H9 (cell line): Measurements from ENCODE around the gene RHBDL2. TPM values are rescaled to one million over a fixed set of nuclear protein-coding genes. Genes with fewer than 3 reads are reported as not detected.
A peak's percentile ranks its signal among the peaks of the same experiment; 100 is the strongest.

Experiments used
- DNase-seq: peaks from one replicate; pipeline ENCODE4 v3.0.0-alpha.2; 2017
- H2AFZ ChIP-seq: one replicate; pipeline ENCODE4 v1.6.1; 2013; ENCODE audit warnings: mild to moderate bottlenecking, low read length, control low read depth, moderate library complexity
- H2AK5ac ChIP-seq: 2 replicates; pipeline ENCODE4 v1.6.1; 2013; ENCODE audit warnings: low read length, control low read depth, mixed read lengths; ENCODE audit not compliant: insufficient read length
- H2BK120ac ChIP-seq: one replicate; pipeline ENCODE4 v1.6.1; 2013; ENCODE audit warnings: low read depth, mild to moderate bottlenecking, low read length, control low read depth, inconsistent platforms; ENCODE audit not compliant: poor library complexity, severe bottlenecking
- H2BK12ac ChIP-seq: 2 replicates; pipeline ENCODE4 v1.6.1; 2013; ENCODE audit warnings: low read length, control low read depth, mixed read lengths, low read depth; ENCODE audit not compliant: insufficient read length
- H2BK15ac ChIP-seq: 2 replicates; pipeline ENCODE4 v1.6.1; 2013; ENCODE audit warnings: low read depth, low read length, control low read depth
- H2BK20ac ChIP-seq: one replicate; pipeline ENCODE4 v1.6.1; 2013; ENCODE audit warnings: low read depth, mild to moderate bottlenecking, low read length, control low read depth, inconsistent platforms; ENCODE audit not compliant: poor library complexity, severe bottlenecking
- H2BK5ac ChIP-seq: 2 replicates; pipeline ENCODE4 v1.6.1; 2013; ENCODE audit warnings: low read length, control low read depth, mixed read lengths; ENCODE audit not compliant: insufficient read length
- H3K14ac ChIP-seq: 2 replicates; pipeline ENCODE4 v1.6.1; 2013; ENCODE audit warnings: low read length, control low read depth; ENCODE audit not compliant: insufficient read depth
- H3K18ac ChIP-seq: 2 replicates; pipeline ENCODE4 v1.6.1; 2013; ENCODE audit warnings: low read depth, mild to moderate bottlenecking, mixed read lengths, low read length, control low read depth; ENCODE audit not compliant: insufficient read length
- H3K23ac ChIP-seq: 2 replicates; pipeline ENCODE4 v1.6.1; 2013; ENCODE audit warnings: low read length, control low read depth, mixed read lengths, low read depth; ENCODE audit not compliant: insufficient read length
- H3K23me2 ChIP-seq: 2 replicates; pipeline ENCODE4 v1.6.1; 2013; ENCODE audit warnings: low read depth, mild to moderate bottlenecking, mixed read lengths, low read length, control low read depth; ENCODE audit not compliant: insufficient read length, poor library complexity, severe bottlenecking
- H3K27ac ChIP-seq: 2 replicates; pipeline ENCODE4 v1.5.1; 2013; ENCODE audit warnings: low read length, control low read depth, mixed read lengths, low read depth; ENCODE audit not compliant: insufficient read length
- H3K27me3 ChIP-seq: 2 replicates; pipeline ENCODE4 v1.6.1; 2013; ENCODE audit warnings: low read length, control low read depth, inconsistent platforms; ENCODE audit not compliant: insufficient read depth
- H3K4ac ChIP-seq: 2 replicates; pipeline ENCODE4 v1.6.1; 2013; ENCODE audit warnings: low read depth, mild to moderate bottlenecking, control low read depth, inconsistent platforms, low read length, moderate library complexity
- H3K4me1 ChIP-seq: 2 replicates; pipeline ENCODE4 v1.6.1; 2013; ENCODE audit warnings: low read length, control low read depth, inconsistent platforms; ENCODE audit not compliant: insufficient read depth
- H3K4me2 ChIP-seq: 2 replicates; pipeline ENCODE4 v1.6.1; 2013; ENCODE audit warnings: low read length, control low read depth, mixed read lengths; ENCODE audit not compliant: insufficient read length, insufficient read depth
- H3K56ac ChIP-seq: 2 replicates; pipeline ENCODE4 v1.6.1; 2013; ENCODE audit warnings: low read depth, mild to moderate bottlenecking, mixed read lengths, low read length, control low read depth; ENCODE audit not compliant: insufficient read length
- H3K79me1 ChIP-seq: 2 replicates; pipeline ENCODE4 v1.6.1; 2013; ENCODE audit warnings: low read depth, mild to moderate bottlenecking, moderate library complexity, low read length, control low read depth, inconsistent platforms; ENCODE audit not compliant: insufficient read depth, poor library complexity, severe bottlenecking
- H3K79me2 ChIP-seq: 2 replicates; pipeline ENCODE4 v1.6.1; 2013; ENCODE audit warnings: low read length, control low read depth, inconsistent platforms; ENCODE audit not compliant: insufficient read depth
- H3K9ac ChIP-seq: 2 replicates; pipeline ENCODE4 v1.6.1; 2013; ENCODE audit warnings: low read length, control low read depth, mixed read lengths; ENCODE audit not compliant: insufficient read length; ENCODE audit errors: extremely low read depth
- H3K9me3 ChIP-seq: one replicate; pipeline ENCODE4 v1.6.1; 2013; ENCODE audit warnings: low read depth, low read length, inconsistent platforms; ENCODE audit not compliant: control insufficient read depth
- H3T11ph ChIP-seq: one replicate; pipeline ENCODE4 v1.6.1; 2013; ENCODE audit warnings: mild to moderate bottlenecking, low read length, control low read depth, inconsistent platforms
- H4K20me1 ChIP-seq: one replicate; pipeline ENCODE4 v1.6.1; 2013; ENCODE audit not compliant: control insufficient read depth, insufficient read length, insufficient read depth
- H4K5ac ChIP-seq: 2 replicates; pipeline ENCODE4 v1.6.1; 2013; ENCODE audit warnings: low read depth, mild to moderate bottlenecking, mixed read lengths, low read length, control low read depth; ENCODE audit not compliant: insufficient read length
- H4K8ac ChIP-seq: replicated peaks from 2 replicates; pipeline ENCODE4 v1.6.1; 2013; ENCODE audit warnings: low read length, control low read depth, mixed read lengths, low read depth; ENCODE audit not compliant: insufficient read length
- H4K91ac ChIP-seq: 2 replicates; pipeline ENCODE4 v1.6.1; 2013; ENCODE audit warnings: low read depth, mild to moderate bottlenecking, moderate library complexity, mixed read lengths, low read length, control low read depth; ENCODE audit not compliant: insufficient read length
- H3K27ac Mint-ChIP-seq, 3 experiments: 2 replicates in 2 of 3; 3 replicates in 1 of 3; pipeline ENCODE4 v1.8.0; 2020 to 2021; ENCODE audit warnings: mixed read lengths in 3 of 3, mild to moderate bottlenecking in 1 of 3, moderate library complexity in 1 of 3
- H3K27me3 Mint-ChIP-seq: 2 replicates; pipeline ENCODE4 v1.8.0; 2021; ENCODE audit warnings: low read depth, mild to moderate bottlenecking, moderate library complexity, mixed read lengths
- H3K36me3 Mint-ChIP-seq, 3 experiments: 2 replicates in 2 of 3; 3 replicates in 1 of 3; pipeline ENCODE4 v1.8.0; 2020 to 2021; ENCODE audit warnings: low read depth in 3 of 3, mixed read lengths in 3 of 3; ENCODE audit not compliant: insufficient read depth in 1 of 3
- H3K4me1 Mint-ChIP-seq, 2 experiments: 2 replicates each; pipeline ENCODE4 v1.8.0; 2020; ENCODE audit warnings: mixed read lengths in 2 of 2
- H3K4me3 Mint-ChIP-seq, 2 experiments: 2 replicates in 1 of 2; 3 replicates in 1 of 2; pipeline ENCODE4 v1.8.0; 2020 to 2021; ENCODE audit warnings: mild to moderate bottlenecking in 2 of 2, mixed read lengths in 2 of 2, moderate library complexity in 1 of 2
- H3K9me3 Mint-ChIP-seq, 2 experiments: 2 replicates in 1 of 2; 3 replicates in 1 of 2; pipeline ENCODE4 v1.8.0; 2020; ENCODE audit warnings: mild to moderate bottlenecking in 2 of 2, mixed read lengths in 2 of 2, moderate library complexity in 1 of 2
- WGBS: extraction: QIAGEN DNeasy Blood & Tissue Kit; methylation state at CpG from one replicate; pipeline ENCODE4 v1.1.7; 2013; ENCODE audit warnings: missing lambda C conversion rate, low lambda C conversion rate, mixed read lengths; ENCODE audit not compliant: insufficient read length; ENCODE audit errors: extremely low coverage; 5-methylcytosine and 5-hydroxymethylcytosine counted together
- total RNA-seq: library from RNA; stranded (reverse); gene quantifications from 2 replicates; pipeline ENCODE4 v1.2.1, GENCODE V29; 2021
- TF ChIP-seq, protein P1 (sequence below): fragments of 200-600 bp; sonication (generic); conservative IDR thresholded peaks from 3 replicates; pipeline ENCODE4 v1.8.0; 2021; ENCODE audit warnings: antibody characterized with exemption, mild to moderate bottlenecking

The RHBDL2 gene
- total RNA-seq, 1 experiment from 2014 or later: not detected

DNA sequence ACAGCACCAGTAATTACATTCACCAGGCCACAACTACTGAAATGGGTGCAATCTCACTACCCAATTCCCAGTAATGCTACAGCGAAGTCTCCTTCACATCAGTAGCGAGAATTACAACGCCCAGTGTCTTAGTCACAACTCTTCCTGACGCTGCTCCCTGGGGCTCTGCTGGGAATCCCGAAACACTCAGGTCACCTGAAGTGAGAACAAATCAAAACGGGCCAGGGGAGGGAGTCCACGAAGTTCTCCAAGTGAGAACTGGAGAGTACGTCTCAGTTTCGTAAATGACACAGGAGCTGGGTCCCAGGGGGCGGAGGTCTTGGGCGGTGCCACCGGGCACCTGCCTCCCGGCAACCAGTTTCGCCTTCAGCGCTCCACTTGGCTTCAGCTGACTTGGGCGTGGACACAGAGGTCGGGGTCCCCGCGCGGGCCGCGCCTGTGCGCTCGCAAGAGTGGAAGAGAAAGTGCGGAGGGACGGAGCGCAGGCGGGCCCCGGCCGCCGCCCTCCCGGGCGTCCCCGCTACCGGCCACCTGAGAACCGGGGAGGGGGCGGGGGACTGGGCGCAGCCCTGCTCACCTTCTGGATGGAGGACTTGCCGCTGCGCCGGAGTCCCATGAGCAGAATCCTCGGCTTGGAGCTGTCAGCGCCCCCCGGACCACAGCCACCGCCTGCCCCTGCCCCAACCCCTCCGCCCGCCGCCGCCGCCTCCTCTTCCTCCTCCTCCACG is 82.6 kb downstream of the RHBDL2 start:
- no peaks in the 10 kb centered on the region for H3K9me3 ChIP-seq
- peaks cover 9% of the 10 kb centered on the region for H3K23me2 ChIP-seq
- H3K4me3 Mint-ChIP-seq: peak overlapping the region; percentile 92 to 96
- no peak overlapping the region for H3K56ac ChIP-seq
- peaks cover 4% of the 10 kb centered on the region for H3K79me1 ChIP-seq
- H2BK120ac ChIP-seq: no peak overlapping the region
- H3K4me1 ChIP-seq: no peaks in the 10 kb centered on the region
- no peak for DNase-seq
- no CpG with 5 or more reads among the region's 51 CpGs for WGBS
- H4K5ac ChIP-seq: no peak overlapping the region
- no peak overlapping the region for H4K91ac ChIP-seq
- peak overlapping the region in 2 of 3 experiments; percentile 44 to 57; a peak in 2 of 7 replicates for H3K27ac Mint-ChIP-seq
- no peak overlapping the region; the same call in 1 of the 2 replicates for H3K14ac ChIP-seq
- no peak overlapping the region for H3K18ac ChIP-seq
- H4K8ac ChIP-seq: no peak overlapping the region
- no peak overlapping the region for H2AFZ ChIP-seq
- peaks cover 2% of the 10 kb centered on the region; the same call in 1 of the 2 replicates for H3K79me2 ChIP-seq
- H2BK12ac ChIP-seq: no peak overlapping the region
- no peak overlapping the region for H2BK5ac ChIP-seq
- no peak overlapping the region for H3K27ac ChIP-seq
- peaks cover 5 to 17% of the 10 kb centered on the region in 2 experiments for H3K4me1 Mint-ChIP-seq
- no peak overlapping the region for H2BK20ac ChIP-seq
- no peak overlapping the region for H2AK5ac ChIP-seq
- H3K9ac ChIP-seq: peak overlapping the region; percentile 62
- H3K27me3 ChIP-seq: no peaks in the 10 kb centered on the region
- H3T11ph ChIP-seq: no peak overlapping the region
- H4K20me1 ChIP-seq: no peaks in the 10 kb centered on the region
- peaks cover 8 to 22% (median 16%) of the 10 kb centered on the region in 3 experiments; a peak in 6 of 7 replicates for H3K36me3 Mint-ChIP-seq
- H3K4ac ChIP-seq: no peak overlapping the region
- H3K4me2 ChIP-seq: peak overlapping the region; percentile 99
- TF ChIP-seq, protein P1, sequence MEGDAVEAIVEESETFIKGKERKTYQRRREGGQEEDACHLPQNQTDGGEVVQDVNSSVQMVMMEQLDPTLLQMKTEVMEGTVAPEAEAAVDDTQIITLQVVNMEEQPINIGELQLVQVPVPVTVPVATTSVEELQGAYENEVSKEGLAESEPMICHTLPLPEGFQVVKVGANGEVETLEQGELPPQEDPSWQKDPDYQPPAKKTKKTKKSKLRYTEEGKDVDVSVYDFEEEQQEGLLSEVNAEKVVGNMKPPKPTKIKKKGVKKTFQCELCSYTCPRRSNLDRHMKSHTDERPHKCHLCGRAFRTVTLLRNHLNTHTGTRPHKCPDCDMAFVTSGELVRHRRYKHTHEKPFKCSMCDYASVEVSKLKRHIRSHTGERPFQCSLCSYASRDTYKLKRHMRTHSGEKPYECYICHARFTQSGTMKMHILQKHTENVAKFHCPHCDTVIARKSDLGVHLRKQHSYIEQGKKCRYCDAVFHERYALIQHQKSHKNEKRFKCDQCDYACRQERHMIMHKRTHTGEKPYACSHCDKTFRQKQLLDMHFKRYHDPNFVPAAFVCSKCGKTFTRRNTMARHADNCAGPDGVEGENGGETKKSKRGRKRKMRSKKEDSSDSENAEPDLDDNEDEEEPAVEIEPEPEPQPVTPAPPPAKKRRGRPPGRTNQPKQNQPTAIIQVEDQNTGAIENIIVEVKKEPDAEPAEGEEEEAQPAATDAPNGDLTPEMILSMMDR: no peak
- no peaks in the 10 kb centered on the region for H3K27me3 Mint-ChIP-seq
- no peak overlapping the region for H3K23ac ChIP-seq
- no peaks in the 10 kb centered on the region for H3K9me3 Mint-ChIP-seq
- H2BK15ac ChIP-seq: no peak overlapping the region
